D721Med (cell line): ENCODE results near the gene CDH13.

Source experiments
- DNase-seq: peaks from one replicate; pipeline ENCODE4 v3.0.0; 2011; ENCODE audit warnings: low spot score; ENCODE audit not compliant: insufficient read length
- FAIRE-seq: peaks from 2 replicates; lab custom pipeline; 2011; peaks lifted over from hg19 to GRCh38; lab: Jason Lieb, UNC
- CTCF ChIP-seq: IDR thresholded peaks from 2 replicates; pipeline ENCODE4 v1.5.1; 2012; ENCODE audit warnings: mild to moderate bottlenecking, control low read depth; ENCODE audit not compliant: insufficient read depth; ENCODE audit errors: missing control alignments

Gene CDH13

GRCh38 chr16:83315271-83315670 is 688.5 kb downstream of the CDH13 start:
- TF ChIP-seq CTCF, result no peak
- DNase-seq (no peak), FAIRE-seq (no peak)

GRCh38 chr16:83316458-83316857 is 689.7 kb downstream of the CDH13 start:
- no peak for FAIRE-seq
- TF ChIP-seq CTCF, result no peak
- no peak for DNase-seq

- DNase-seq (no peak), FAIRE-seq (no peak)
- TF ChIP-seq CTCF, result no peak
Observed at GRCh38 chr16:83318390-83318789, 691.6 kb downstream of the CDH13 start.

DNA sequence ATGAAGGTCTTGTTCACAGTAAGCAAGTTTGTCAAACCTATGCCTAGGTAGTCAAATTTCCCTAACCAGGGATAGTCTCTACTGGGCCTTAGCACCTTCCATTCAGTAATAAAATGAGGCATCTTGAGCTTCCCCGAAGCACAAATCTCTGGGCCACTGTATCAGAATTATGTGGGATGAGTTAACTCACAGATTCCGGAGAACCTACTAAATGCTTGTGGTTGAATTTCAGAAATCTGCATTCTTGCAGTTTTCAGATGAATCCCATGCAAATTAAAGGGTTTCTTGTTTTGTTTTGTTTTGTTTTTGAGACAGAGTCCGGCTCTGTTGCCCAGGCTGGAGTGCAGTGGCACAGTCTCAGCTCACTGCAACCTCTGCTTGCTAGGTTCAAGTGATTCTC is 702.2 kb downstream of the CDH13 start:
- no peak for FAIRE-seq
- no peak for TF ChIP-seq CTCF
- no peak for DNase-seq

DNA sequence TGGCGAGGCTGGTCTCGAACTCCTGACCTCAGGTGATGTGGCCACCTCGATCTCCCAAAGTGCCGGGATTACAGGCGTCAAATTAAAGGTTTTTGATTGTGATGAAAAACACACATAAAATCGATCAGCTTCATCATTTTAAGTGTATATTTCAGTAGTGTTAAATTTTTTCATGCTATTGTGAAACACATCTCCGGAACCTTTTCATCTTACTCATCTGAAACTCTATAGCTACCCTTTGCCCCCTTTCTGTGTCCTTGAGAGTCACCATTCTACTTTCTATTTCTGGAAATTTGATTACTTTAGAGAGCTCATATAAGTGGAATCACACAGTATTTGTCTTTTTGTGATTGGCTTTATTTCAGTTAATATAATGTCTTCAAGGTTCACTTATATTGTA is 702.7 kb downstream of the CDH13 start:
- DNase-seq (no peak), FAIRE-seq (no peak)
- TF ChIP-seq CTCF, result no peak

- FAIRE-seq, result no peak
- TF ChIP-seq CTCF, result no peak
Observed at GRCh38 chr16:83330251-83330650, 703.5 kb downstream of the CDH13 start.

DNA sequence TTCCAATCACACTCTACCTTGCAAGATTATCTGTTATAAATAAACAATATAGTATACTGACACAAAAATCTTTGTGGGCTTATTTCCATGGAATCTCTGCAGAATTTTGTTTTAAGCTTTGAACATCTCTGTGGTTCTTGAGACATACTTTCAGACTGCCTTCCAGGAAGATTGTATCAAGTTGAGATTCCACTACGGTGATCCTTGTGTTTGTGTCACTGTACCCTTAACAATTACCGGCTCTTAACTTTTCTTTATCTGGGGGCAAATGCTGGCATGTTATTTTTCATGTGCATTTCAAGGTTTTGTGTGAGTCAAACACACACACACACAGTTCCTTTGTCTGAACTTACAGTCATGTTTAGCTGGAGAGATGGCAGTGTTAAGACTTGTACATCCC is 708.3 kb downstream of the CDH13 start:
- no peak for TF ChIP-seq CTCF
- no peak for DNase-seq
- FAIRE-seq, result no peak

More at GRCh38 chr16:83330251-83330650, 703.5 kb downstream of the CDH13 start:
- no peak for DNase-seq
